MM.1S (cell line): ENCODE data around the gene TSPAN11.

ENCODE experiments used
- DNase-seq: peaks from one replicate; pipeline ENCODE4 v3.0.0-alpha.2; 2015
- H2AFZ ChIP-seq: fragments of 300-600 bp; sonication (generic); 2 replicates; pipeline ENCODE4 v1.6.0; 2016; ENCODE audit warnings: antibody characterized with exemption, low read length
- H3F3A ChIP-seq: fragments of 300-600 bp; sonication (generic); 2 replicates; pipeline ENCODE4 v1.6.1; 2016; ENCODE audit warnings: mild to moderate bottlenecking, antibody characterized with exemption, low read length, moderate library complexity, mixed read lengths; ENCODE audit not compliant: insufficient read depth
- H3K27ac ChIP-seq: fragments of 300-600 bp; sonication (generic); 2 replicates; pipeline ENCODE4 v1.5.1; 2016; ENCODE audit warnings: mild to moderate bottlenecking, low read length
- H3K27me3 ChIP-seq: fragments of 300-600 bp; sonication (generic); replicated peaks from 2 replicates; pipeline ENCODE4 v1.6.0; 2016; ENCODE audit warnings: low read length; ENCODE audit not compliant: insufficient read depth
- H3K36me3 ChIP-seq: fragments of 300-600 bp; sonication (generic); replicated peaks from 2 replicates; pipeline ENCODE4 v1.6.1; 2016; ENCODE audit warnings: mild to moderate bottlenecking, low read length, mixed read lengths; ENCODE audit not compliant: insufficient read depth
- H3K4me1 ChIP-seq: fragments of 300-600 bp; sonication (generic); 2 replicates; pipeline ENCODE4 v1.6.1; 2016; ENCODE audit warnings: low read length, mixed read lengths
- H3K4me2 ChIP-seq: fragments of 300-600 bp; sonication (generic); 2 replicates; pipeline ENCODE4 v1.6.0; 2016; ENCODE audit warnings: low read depth, low read length
- H3K4me3 ChIP-seq: fragments of 300-600 bp; sonication (generic); 2 replicates; pipeline ENCODE4 v1.5.1; 2016; ENCODE audit warnings: low read length, mixed read lengths
- H3K79me2 ChIP-seq: fragments of 300-600 bp; sonication (generic); 2 replicates; pipeline ENCODE4 v1.6.1; 2016; ENCODE audit warnings: mixed run types, low read length, mixed read lengths
- H3K9ac ChIP-seq: fragments of 300-600 bp; sonication (generic); 2 replicates; pipeline ENCODE4 v1.6.1; 2016; ENCODE audit warnings: low read length, mixed read lengths
- H3K9me2 ChIP-seq: fragments of 300-600 bp; sonication (generic); replicated peaks from 2 replicates; pipeline ENCODE4 v1.6.1; 2016; ENCODE audit warnings: mild to moderate bottlenecking, low read length, mixed read lengths; ENCODE audit not compliant: insufficient read depth
- H3K9me3 ChIP-seq: fragments of 300-600 bp; sonication (generic); replicated peaks from 2 replicates; pipeline ENCODE4 v1.6.1; 2016; ENCODE audit warnings: mild to moderate bottlenecking, low read length, mixed read lengths; ENCODE audit not compliant: insufficient read depth
- H4K20me1 ChIP-seq: fragments of 300-600 bp; sonication (generic); 2 replicates; pipeline ENCODE4 v1.6.1; 2016; ENCODE audit warnings: mild to moderate bottlenecking, low read length, moderate library complexity, mixed read lengths; ENCODE audit not compliant: insufficient read depth
- EZH2 ChIP-seq: fragments of 300-600 bp; sonication (generic); optimal IDR thresholded peaks from 2 replicates; pipeline ENCODE3; 2017; ENCODE audit warnings: low read depth, mild to moderate bottlenecking, antibody characterized with exemption, low read length, mixed read lengths
- EZH2phosphoT487 ChIP-seq: fragments of 300-600 bp; sonication (generic); IDR thresholded peaks from 2 replicates; pipeline ENCODE4 v1.6.1; 2018; ENCODE audit warnings: antibody characterized with exemption, low read length
- TF ChIP-seq, protein P1 (sequence below): fragments of 300-600 bp; sonication (generic); IDR thresholded peaks from 2 replicates; pipeline ENCODE4 v1.5.1; 2016; ENCODE audit warnings: antibody characterized with exemption, low read length, mixed read lengths

Gene TSPAN11

DNA sequence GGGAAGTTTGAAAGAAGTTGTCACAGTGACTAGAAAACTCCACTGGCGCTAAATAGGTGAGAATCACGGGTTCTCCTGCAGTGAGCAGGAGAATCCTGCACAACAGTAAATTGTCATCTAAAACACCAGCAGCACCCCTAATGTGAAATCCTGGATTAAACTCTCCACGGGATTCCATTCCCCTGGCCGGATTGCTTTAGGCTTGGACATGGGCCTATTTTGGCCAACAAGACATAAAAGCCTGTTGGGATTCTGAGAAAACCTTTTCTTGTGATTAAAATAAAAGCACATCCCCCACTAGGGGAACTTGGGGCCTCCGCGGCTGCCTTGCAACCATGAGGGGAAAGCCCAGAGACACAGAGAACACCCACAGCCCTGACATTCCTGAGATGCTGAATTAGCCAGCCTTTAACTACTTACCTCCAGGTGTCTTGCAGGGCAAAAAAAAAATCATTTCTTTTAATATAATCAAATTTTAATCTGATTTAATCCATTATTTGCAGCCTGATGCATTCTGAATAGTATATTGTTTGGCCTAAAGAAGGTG lies 21.0 kb upstream of the TSPAN11 start:
- no peak for DNase-seq
- H4K20me1 ChIP-seq, result no peaks in the 10 kb centered on the region
- H3K4me2 ChIP-seq, result no peak overlapping the region
- no peaks in the 10 kb centered on the region for H3F3A ChIP-seq
- H3K27ac ChIP-seq, result no peak overlapping the region
- no peak overlapping the region for H3K4me3 ChIP-seq
- no peaks in the 10 kb centered on the region for H3K79me2 ChIP-seq
- H3K9me3 ChIP-seq, result no peaks in the 10 kb centered on the region
- H3K36me3 ChIP-seq, result no peaks in the 10 kb centered on the region
- no peaks in the 10 kb centered on the region for H3K9me2 ChIP-seq
- H3K27me3 ChIP-seq, result no peaks in the 10 kb centered on the region
- no peak for TF ChIP-seq EZH2phosphoT487
- TF ChIP-seq, protein P1, sequence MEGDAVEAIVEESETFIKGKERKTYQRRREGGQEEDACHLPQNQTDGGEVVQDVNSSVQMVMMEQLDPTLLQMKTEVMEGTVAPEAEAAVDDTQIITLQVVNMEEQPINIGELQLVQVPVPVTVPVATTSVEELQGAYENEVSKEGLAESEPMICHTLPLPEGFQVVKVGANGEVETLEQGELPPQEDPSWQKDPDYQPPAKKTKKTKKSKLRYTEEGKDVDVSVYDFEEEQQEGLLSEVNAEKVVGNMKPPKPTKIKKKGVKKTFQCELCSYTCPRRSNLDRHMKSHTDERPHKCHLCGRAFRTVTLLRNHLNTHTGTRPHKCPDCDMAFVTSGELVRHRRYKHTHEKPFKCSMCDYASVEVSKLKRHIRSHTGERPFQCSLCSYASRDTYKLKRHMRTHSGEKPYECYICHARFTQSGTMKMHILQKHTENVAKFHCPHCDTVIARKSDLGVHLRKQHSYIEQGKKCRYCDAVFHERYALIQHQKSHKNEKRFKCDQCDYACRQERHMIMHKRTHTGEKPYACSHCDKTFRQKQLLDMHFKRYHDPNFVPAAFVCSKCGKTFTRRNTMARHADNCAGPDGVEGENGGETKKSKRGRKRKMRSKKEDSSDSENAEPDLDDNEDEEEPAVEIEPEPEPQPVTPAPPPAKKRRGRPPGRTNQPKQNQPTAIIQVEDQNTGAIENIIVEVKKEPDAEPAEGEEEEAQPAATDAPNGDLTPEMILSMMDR, result no peak
- TF ChIP-seq EZH2, result no peak
- H3K9ac ChIP-seq, result no peak overlapping the region
- H3K4me1 ChIP-seq, result no peaks in the 10 kb centered on the region
- H2AFZ ChIP-seq, result no peak overlapping the region

DNA sequence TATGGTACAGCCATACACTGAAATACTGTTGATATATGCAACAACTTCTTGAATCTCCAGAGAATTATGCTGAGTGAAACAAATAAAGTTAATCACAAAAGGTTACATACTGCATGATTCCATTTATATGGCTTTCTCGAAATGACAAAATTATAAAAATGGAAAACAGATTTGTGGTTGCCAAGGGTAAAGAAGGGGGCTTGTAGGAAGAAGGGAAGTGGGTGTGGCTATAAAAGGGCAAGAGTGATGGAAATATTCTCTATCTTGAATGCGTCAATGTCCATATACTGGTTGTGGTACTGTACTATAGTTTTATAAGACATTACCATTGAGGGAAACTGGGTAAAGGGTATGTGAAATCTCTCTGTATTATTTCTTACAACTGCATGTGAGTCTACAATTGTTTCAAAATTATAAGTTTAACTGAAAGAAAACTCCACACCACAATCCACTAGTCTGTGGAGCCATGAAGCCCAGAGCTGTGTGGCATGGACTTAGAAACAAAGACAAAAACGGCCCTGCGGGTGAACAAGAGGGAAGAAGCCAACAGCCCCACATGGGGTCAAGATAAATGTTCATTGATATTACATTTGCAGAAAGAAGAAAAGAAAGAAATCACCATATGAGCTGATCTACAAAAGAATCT lies 18.3 kb upstream of the TSPAN11 start:
- H2AFZ ChIP-seq, result no peak overlapping the region
- H3K4me3 ChIP-seq, result no peak overlapping the region
- H3K79me2 ChIP-seq, result no peaks in the 10 kb centered on the region
- no peak for DNase-seq
- H3K9me3 ChIP-seq, result no peaks in the 10 kb centered on the region
- H3K4me2 ChIP-seq, result no peak overlapping the region
- no peaks in the 10 kb centered on the region for H3F3A ChIP-seq
- H3K36me3 ChIP-seq, result no peaks in the 10 kb centered on the region
- H3K27me3 ChIP-seq, result no peaks in the 10 kb centered on the region
- no peak overlapping the region for H3K9ac ChIP-seq
- H4K20me1 ChIP-seq, result no peaks in the 10 kb centered on the region
- no peak overlapping the region for H3K27ac ChIP-seq
- H3K9me2 ChIP-seq, result no peaks in the 10 kb centered on the region
- H3K4me1 ChIP-seq, result no peaks in the 10 kb centered on the region
- TF ChIP-seq, protein P1, result no peak
- TF ChIP-seq EZH2 (no peak), EZH2phosphoT487 (no peak)

DNA sequence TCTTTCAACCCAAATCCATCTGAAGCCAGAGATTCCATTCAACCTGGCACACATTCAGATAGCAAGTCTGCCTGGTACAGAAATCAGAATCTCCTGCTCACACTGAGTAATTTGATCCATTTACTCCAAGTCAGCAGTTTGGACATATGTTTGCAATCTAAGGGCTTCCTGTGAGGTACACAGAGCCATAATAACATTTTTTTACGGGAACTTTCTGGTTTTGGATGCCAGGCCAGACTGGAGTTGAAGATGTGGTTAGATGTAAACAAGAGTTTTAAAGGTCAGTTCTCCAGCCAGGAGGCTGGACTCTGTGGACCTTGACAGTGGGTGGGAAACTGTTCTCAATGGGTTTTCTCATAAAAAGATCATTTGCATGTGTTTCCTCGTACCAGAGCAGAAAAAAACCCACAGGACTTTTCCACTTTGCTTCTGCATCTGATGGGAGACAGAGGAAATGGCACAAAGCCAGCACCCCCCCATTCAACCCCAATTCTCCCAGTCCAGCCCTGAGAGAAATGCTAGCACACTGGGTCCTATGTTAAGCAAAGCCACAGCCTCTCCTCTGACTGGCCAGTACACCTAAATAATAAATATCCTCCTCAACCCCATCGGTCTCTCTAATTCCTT lies 17.7 kb upstream of the TSPAN11 start:
- no peaks in the 10 kb centered on the region for H4K20me1 ChIP-seq
- no peak overlapping the region for H3K4me3 ChIP-seq
- no peak overlapping the region for H3K9ac ChIP-seq
- no peaks in the 10 kb centered on the region for H3K9me3 ChIP-seq
- TF ChIP-seq, protein P1, result no peak
- no peak for TF ChIP-seq EZH2phosphoT487
- no peak for TF ChIP-seq EZH2
- H3K27ac ChIP-seq, result no peak overlapping the region
- H2AFZ ChIP-seq, result no peak overlapping the region
- no peaks in the 10 kb centered on the region for H3F3A ChIP-seq
- H3K27me3 ChIP-seq, result no peaks in the 10 kb centered on the region
- no peaks in the 10 kb centered on the region for H3K9me2 ChIP-seq
- H3K4me1 ChIP-seq, result no peaks in the 10 kb centered on the region
- no peak for DNase-seq
- H3K36me3 ChIP-seq, result no peaks in the 10 kb centered on the region
- H3K4me2 ChIP-seq, result no peak overlapping the region
- no peaks in the 10 kb centered on the region for H3K79me2 ChIP-seq
